Right atrium auricular region (tissue), 2 donors: ENCODE measurements around the gene MYO18B. TPM values are rescaled to one million over a fixed set of nuclear protein-coding genes. Genes with fewer than 3 reads are reported as not detected.

Experiments
- DNase-seq: peaks from one replicate; pipeline ENCODE4 v3.0.0-alpha.2; 2019; ENCODE audit warnings: low spot score
- H3K27ac ChIP-seq, 2 donors: fragments of 200-600 bp; sonication (generic); 1 replicate in 1 of 2; 2 replicates in 1 of 2; pipeline ENCODE4 v1.5.1; 2016 to 2019
- H3K27me3 ChIP-seq, 2 donors: fragments of 200-600 bp; sonication (generic); one replicate each; pipeline versions ENCODE4 v1.5.1 to v1.6.0; 2017 to 2019
- H3K36me3 ChIP-seq: fragments of 200-600 bp; sonication (generic); one replicate; pipeline ENCODE4 v1.5.1; 2016
- H3K4me1 ChIP-seq, 2 donors: fragments of 200-600 bp; sonication (generic); one replicate each; pipeline versions ENCODE4 v1.5.1 to v1.6.0; 2017 to 2019
- H3K4me3 ChIP-seq, 2 donors: fragments of 200-600 bp; sonication (generic); 1 replicate in 1 of 2; 2 replicates in 1 of 2; pipeline ENCODE4 v1.5.1; 2017 to 2019; ENCODE audit warnings: mild to moderate bottlenecking in 1 of 2, moderate library complexity in 1 of 2
- H3K9me3 ChIP-seq, 2 donors: fragments of 200-600 bp; sonication (generic); one replicate each; pipeline ENCODE4 v1.5.1; 2019
- total RNA-seq, 2 donors: library from RNA; depleted of rRNA; stranded (reverse); fragments of >200 nt; gene quantifications; one replicate each; pipeline ENCODE4 v1.1.0, GENCODE V29; 2016
- TF ChIP-seq, protein P1 (sequence below), 2 donors: fragments of 200-600 bp; sonication (generic); IDR thresholded peaks; one replicate each; pipeline ENCODE4 v1.5.1; 2019; ENCODE audit warnings: antibody characterized with exemption in 2 of 2

The MYO18B gene
- total RNA-seq, 2 donors from 2014 or later, result 119 to 247 TPM

DNA sequence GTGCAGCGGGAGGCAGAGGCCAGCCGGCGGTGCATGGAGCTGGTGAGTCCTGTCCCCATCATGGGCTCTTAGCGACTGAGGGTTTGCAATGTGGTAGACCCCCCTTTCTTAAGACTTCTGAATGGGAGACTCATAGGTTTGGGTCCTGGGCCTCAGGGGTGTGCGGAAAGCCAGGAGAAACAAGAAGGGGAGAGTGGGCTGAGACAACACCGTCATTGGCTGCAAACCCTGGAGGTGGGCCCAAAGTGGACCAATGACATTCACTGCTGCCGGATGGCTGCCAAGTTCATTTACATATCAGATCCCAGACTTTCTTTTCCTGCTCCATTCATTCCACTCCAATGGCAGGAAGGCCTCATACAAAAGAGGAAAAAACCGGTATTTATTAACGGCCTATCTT lies 213.3 kb downstream of the MYO18B start:
- Histone ChIP-seq H3K4me3 (no peak overlapping the region), H3K4me1 (no peaks in the 10 kb centered on the region), H3K27me3 (no peaks in the 10 kb centered on the region), H3K9me3 (no peaks in the 10 kb centered on the region), H3K27ac (no peak overlapping the region), H3K36me3 (peaks cover 87% of the 10 kb centered on the region)
- DNase-seq, result no peak
- TF ChIP-seq, protein P1, sequence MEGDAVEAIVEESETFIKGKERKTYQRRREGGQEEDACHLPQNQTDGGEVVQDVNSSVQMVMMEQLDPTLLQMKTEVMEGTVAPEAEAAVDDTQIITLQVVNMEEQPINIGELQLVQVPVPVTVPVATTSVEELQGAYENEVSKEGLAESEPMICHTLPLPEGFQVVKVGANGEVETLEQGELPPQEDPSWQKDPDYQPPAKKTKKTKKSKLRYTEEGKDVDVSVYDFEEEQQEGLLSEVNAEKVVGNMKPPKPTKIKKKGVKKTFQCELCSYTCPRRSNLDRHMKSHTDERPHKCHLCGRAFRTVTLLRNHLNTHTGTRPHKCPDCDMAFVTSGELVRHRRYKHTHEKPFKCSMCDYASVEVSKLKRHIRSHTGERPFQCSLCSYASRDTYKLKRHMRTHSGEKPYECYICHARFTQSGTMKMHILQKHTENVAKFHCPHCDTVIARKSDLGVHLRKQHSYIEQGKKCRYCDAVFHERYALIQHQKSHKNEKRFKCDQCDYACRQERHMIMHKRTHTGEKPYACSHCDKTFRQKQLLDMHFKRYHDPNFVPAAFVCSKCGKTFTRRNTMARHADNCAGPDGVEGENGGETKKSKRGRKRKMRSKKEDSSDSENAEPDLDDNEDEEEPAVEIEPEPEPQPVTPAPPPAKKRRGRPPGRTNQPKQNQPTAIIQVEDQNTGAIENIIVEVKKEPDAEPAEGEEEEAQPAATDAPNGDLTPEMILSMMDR (IDR thresholded peaks at IDR 0.05), result no peak

DNA sequence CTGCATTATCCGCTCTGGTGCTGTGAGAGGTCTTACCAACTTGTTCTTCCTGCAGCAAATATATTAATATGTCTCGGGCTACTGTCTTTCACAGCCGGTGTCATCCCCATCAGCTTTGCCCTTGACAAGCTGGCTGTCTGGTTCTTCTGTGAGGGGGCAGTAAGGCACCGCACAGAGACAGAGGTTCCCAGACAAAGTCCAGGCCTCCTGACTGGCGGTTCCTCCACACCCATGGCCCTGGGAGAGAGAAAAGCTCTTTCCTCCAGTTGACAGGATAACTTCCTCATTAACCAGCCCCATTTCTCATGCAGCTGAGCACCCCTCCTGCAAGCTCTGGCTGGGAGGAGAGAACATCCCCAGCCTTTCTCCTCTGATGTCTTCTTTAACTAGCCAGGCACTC lies 214.8 kb downstream of the MYO18B start:
- Histone ChIP-seq H3K27me3 (no peaks in the 10 kb centered on the region), H3K9me3 (no peaks in the 10 kb centered on the region), H3K4me1 (no peaks in the 10 kb centered on the region), H3K4me3 (no peak overlapping the region), H3K36me3 (peaks cover 87% of the 10 kb centered on the region), H3K27ac (no peak overlapping the region)
- DNase-seq, result no peak
- TF ChIP-seq, protein P1 (IDR thresholded peaks at IDR 0.05), result no peak

DNA sequence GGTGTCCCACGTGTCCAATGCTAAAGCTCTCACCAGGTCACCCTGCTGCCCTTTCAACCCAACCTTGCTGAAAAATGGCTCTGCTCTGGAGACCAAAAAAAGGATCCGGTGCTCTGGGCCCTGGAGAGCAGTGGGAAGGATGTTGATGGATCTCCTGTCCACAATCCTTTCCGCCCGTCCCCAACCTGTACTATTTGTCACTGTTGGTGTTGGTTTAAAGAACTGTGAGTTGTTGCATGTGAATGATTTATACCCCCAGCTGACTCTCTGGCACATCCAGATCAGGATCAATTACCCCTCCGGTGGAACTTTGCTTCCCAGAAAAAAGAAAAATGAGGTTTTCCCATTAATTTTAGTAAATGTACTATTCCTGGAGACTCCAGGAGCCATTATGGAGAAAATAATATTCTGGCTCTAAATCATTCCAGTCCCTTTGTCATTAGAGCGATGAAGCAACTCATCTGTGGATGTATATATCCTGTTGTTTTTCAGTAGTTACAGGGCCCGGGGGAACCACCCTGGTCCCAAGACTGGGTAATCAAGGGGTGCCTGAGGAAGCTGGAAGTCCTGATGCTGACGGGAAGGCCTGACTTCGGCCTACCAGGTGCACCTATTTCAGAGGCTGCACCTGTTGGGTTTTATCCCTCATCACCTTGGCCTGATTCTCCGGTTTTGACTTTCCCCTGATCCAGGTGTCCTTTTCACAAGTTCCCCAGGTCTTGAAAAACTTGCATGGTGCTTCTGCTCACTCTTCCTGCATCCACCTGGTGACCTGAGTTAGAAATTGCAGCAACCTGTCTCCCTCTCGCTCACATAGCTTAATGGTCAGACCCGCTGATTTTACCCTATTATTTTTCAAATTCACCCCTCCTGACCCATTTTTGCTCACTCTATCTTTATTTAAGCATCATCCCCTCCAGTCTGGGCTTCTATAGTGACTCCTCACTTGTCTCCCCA lies 218.1 kb downstream of the MYO18B start:
- Histone ChIP-seq H3K9me3 (no peaks in the 10 kb centered on the region), H3K27ac (no peak overlapping the region), H3K27me3 (no peaks in the 10 kb centered on the region), H3K4me3 (no peak overlapping the region), H3K36me3 (peaks cover 84% of the 10 kb centered on the region), H3K4me1 (no peaks in the 10 kb centered on the region)
- TF ChIP-seq, protein P1 (IDR thresholded peaks at IDR 0.05), result no peak
- DNase-seq, result no peak

DNA sequence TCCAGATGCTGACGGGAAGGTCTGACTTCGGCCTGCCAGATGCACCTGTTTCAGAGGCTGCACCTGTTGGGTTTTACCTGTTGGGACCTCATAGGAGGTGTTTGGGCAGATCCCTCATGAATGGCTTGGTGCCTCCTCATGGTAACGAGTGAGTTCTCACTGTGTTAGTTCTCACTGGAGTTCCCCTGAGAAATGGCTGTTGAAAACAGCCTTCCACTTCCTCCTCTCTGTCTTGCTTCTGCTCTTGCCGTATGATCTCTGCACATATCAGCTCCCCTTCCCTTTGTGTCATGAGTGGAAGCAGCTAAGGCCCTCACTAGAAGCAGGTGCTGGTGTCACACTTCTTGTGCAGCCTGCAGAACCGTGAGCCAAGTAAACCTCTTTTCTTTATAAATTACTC lies 219.7 kb downstream of the MYO18B start:
- TF ChIP-seq, protein P1 (IDR thresholded peaks at IDR 0.05), result no peak
- Histone ChIP-seq H3K36me3 (peaks cover 68% of the 10 kb centered on the region), H3K27ac (no peak overlapping the region), H3K27me3 (no peaks in the 10 kb centered on the region), H3K4me1 (no peaks in the 10 kb centered on the region), H3K9me3 (no peaks in the 10 kb centered on the region), H3K4me3 (no peak overlapping the region)
- DNase-seq, result no peak

DNA sequence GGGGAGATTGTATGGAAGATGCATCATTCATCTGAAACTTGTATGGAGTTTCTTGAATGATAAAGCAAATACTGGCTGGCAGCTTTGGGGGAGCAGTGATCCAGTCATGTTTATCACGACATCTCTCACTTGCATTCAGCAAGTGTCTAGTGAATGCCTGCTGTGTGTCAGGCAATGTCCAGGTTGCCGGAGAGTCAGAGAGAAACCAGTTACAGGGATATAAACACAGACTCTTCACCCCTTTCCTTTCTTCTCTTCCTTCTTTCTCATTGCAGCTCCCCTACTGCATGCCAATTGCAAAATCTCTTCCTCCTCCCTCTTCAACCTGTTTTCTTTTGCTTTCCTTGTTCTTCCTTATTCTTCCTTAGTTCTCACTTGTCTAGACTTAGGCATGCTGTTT lies 220.7 kb downstream of the MYO18B start:
- Histone ChIP-seq H3K27ac (no peak overlapping the region), H3K9me3 (no peaks in the 10 kb centered on the region), H3K36me3 (peaks cover 64% of the 10 kb centered on the region), H3K4me1 (no peaks in the 10 kb centered on the region), H3K4me3 (no peak overlapping the region), H3K27me3 (no peaks in the 10 kb centered on the region)
- DNase-seq, result no peak
- TF ChIP-seq, protein P1 (IDR thresholded peaks at IDR 0.05), result no peak
